HepG2 (cell line): ENCODE data around the gene FIGLA. TPM values are rescaled to one million over a fixed set of nuclear protein-coding genes. Genes with fewer than 3 reads are reported as not detected.

Source experiments
- ATAC-seq: fragments of 200-7000 bp; cut with Tn5 transposase; 3 replicates; pipeline ENCODE4 v1.9.1; 2020; ENCODE audit warnings: mild to moderate bottlenecking, moderate library complexity
- BruUV-seq: library from RNA; stranded (reverse); fragments of 400-500 nt; replicated peaks from 2 replicates; lab custom pipeline; 2021; lab: Mats Ljungman, UMichigan
- CTCF ChIA-PET: fragments of 300-600 bp; formaldehyde crosslinking; extraction: SDS; loops from one replicate; lab custom pipeline; 2021; ENCODE audit warnings: low total read pairs, inconsistent platforms, low intra/inter-chr PET ratio; lab: Yijun Ruan, JAX
- POLR2A ChIA-PET: fragments of 350-600 bp; sonication (Branson Sonifier 250); formaldehyde crosslinking; loops from one replicate; lab custom pipeline; 2020; ENCODE audit warnings: antibody characterized with exemption, inconsistent platforms; lab: Yijun Ruan, JAX
- DNase-seq: peaks from one replicate; pipeline ENCODE4 v3.0.0-alpha.2; 2015; ENCODE audit warnings: low spot score
- FAIRE-seq: peaks from 3 replicates; lab custom pipeline; 2011; peaks lifted over from hg19 to GRCh38; lab: Jason Lieb, UNC
- H2AFZ ChIP-seq: one replicate; pipeline ENCODE4 v1.6.1; 2011; ENCODE audit warnings: low read length, inconsistent platforms
- H3K27ac ChIP-seq: fragments of 300-600 bp; 3 replicates; pipeline ENCODE4 v1.8.0; 2011; ENCODE audit warnings: mixed run types, mild to moderate bottlenecking, mixed read lengths, low read length, inconsistent platforms; ENCODE audit not compliant: insufficient read depth; ENCODE audit errors: extremely low read length
- H3K27me3 ChIP-seq, 2 experiments: fragments of 200-600 bp in 1 of 2; 2 replicates in 1 of 2; 3 replicates in 1 of 2; pipeline versions ENCODE4 v1.6.0 to v1.8.0; 2011; ENCODE audit warnings: low read length in 2 of 2, mild to moderate bottlenecking in 2 of 2, moderate library complexity in 2 of 2, inconsistent platforms in 1 of 2; ENCODE audit not compliant: insufficient read depth in 2 of 2, control insufficient read depth in 1 of 2
- H3K36me3 ChIP-seq, 2 experiments: fragments of 200-600 bp in 1 of 2; replicated peaks in 1 of 2; 2 replicates in 1 of 2; 3 replicates in 1 of 2; pipeline versions ENCODE4 v1.5.1 to v1.8.0; 2011; ENCODE audit warnings: low read length in 2 of 2, inconsistent platforms in 1 of 2; ENCODE audit not compliant: insufficient read depth in 2 of 2, control insufficient read depth in 1 of 2
- H3K4me1 ChIP-seq: 2 replicates; pipeline ENCODE4 v1.5.1; 2012; ENCODE audit warnings: low read length, inconsistent platforms; ENCODE audit not compliant: insufficient read depth
- H3K4me2 ChIP-seq: 2 replicates; pipeline ENCODE4 v1.6.0; 2011; ENCODE audit warnings: low read depth, low read length, inconsistent platforms
- H3K4me3 ChIP-seq, 3 experiments: fragments of 200-600 bp in 1 of 3; sonication (generic), shearing (Covaris generic) in 1 of 3; replicated peaks in 1 of 3; 2 replicates each; pipeline ENCODE4 v1.5.1; 2011 to 2016; ENCODE audit warnings: low read length in 3 of 3, inconsistent platforms in 2 of 3, low read depth in 2 of 3, mild to moderate bottlenecking in 2 of 3, control low read depth in 1 of 3, mixed read lengths in 1 of 3; ENCODE audit not compliant: insufficient read depth in 1 of 3
- H3K79me2 ChIP-seq: one replicate; pipeline ENCODE4 v1.6.1; 2011; ENCODE audit warnings: low read length, inconsistent platforms; ENCODE audit not compliant: insufficient read depth
- H3K9ac ChIP-seq: 2 replicates; pipeline ENCODE4 v1.6.0; 2011; ENCODE audit warnings: mild to moderate bottlenecking, low read depth, low read length, inconsistent platforms; ENCODE audit not compliant: insufficient read depth
- H3K9me3 ChIP-seq: 2 replicates; pipeline ENCODE4 v1.5.1; 2012; ENCODE audit warnings: mild to moderate bottlenecking, low read length
- H4K20me1 ChIP-seq: 2 replicates; pipeline ENCODE4 v1.6.0; 2011; ENCODE audit warnings: inconsistent platforms, mild to moderate bottlenecking, low read length, moderate library complexity; ENCODE audit not compliant: insufficient read depth
- ATF7-NPFF ChIP-seq: sonication (generic); formaldehyde crosslinking; IDR thresholded peaks from 2 replicates; pipeline ENCODE4 v1.8.1; 2023; ENCODE audit warnings: mild to moderate bottlenecking, low read depth, missing genetic modification reagents, moderate library complexity
- BATF2 ChIP-seq: sonication (generic); formaldehyde crosslinking; IDR thresholded peaks from 2 replicates; pipeline ENCODE4 v1.8.0; 2022; ENCODE audit warnings: mild to moderate bottlenecking, missing genetic modification reagents, moderate library complexity
- FOXO1 ChIP-seq: sonication (generic); formaldehyde crosslinking; IDR thresholded peaks from 2 replicates; pipeline ENCODE4 v1.4.0; 2020; ENCODE audit warnings: missing genetic modification reagents
- GLI4 ChIP-seq: sonication (generic); formaldehyde crosslinking; IDR thresholded peaks from 2 replicates; pipeline ENCODE4 v1.5.1; 2020; ENCODE audit warnings: missing genetic modification reagents, mild to moderate bottlenecking, moderate library complexity, borderline replicate concordance
- MYPOP ChIP-seq: sonication (generic); formaldehyde crosslinking; IDR thresholded peaks from 2 replicates; pipeline ENCODE4 v1.8.1; 2023; ENCODE audit warnings: mild to moderate bottlenecking, moderate library complexity, missing genetic modification reagents
- NFATC3 ChIP-seq: sonication (generic); formaldehyde crosslinking; IDR thresholded peaks from 2 replicates; pipeline ENCODE4 v1.5.1; 2020; ENCODE audit warnings: mild to moderate bottlenecking, missing genetic modification reagents
- SRSF4 ChIP-seq: fragments of 200-400 bp; formaldehyde crosslinking; IDR thresholded peaks from one replicate; pipeline ENCODE4 v1.6.1; 2018; ENCODE audit warnings: mild to moderate bottlenecking, low read depth, low read length, moderate library complexity; ENCODE audit not compliant: poor library complexity, severe bottlenecking
- ZBTB7B ChIP-seq: sonication (generic); formaldehyde crosslinking; IDR thresholded peaks from 2 replicates; pipeline ENCODE4 v1.4.0; 2020; ENCODE audit warnings: missing genetic modification reagents
- ZFP90 ChIP-seq: sonication (generic); formaldehyde crosslinking; IDR thresholded peaks from 2 replicates; pipeline ENCODE4 v1.8.0; 2022; ENCODE audit warnings: missing genetic modification reagents, mild to moderate bottlenecking, inconsistent platforms, borderline replicate concordance
- ZFYVE20 ChIP-seq: sonication (generic); formaldehyde crosslinking; IDR thresholded peaks from 2 replicates; pipeline ENCODE4 v1.8.0; 2023; ENCODE audit warnings: low read depth, mild to moderate bottlenecking, moderate library complexity, missing genetic modification reagents, borderline replicate concordance
- ZNF138 ChIP-seq: sonication (generic); formaldehyde crosslinking; IDR thresholded peaks from 2 replicates; pipeline ENCODE4 v1.5.0; 2020; ENCODE audit warnings: mild to moderate bottlenecking, low read depth, missing genetic modification reagents
- ZNF432 ChIP-seq: sonication (generic); formaldehyde crosslinking; IDR thresholded peaks from 2 replicates; pipeline ENCODE4 v1.5.0; 2020; ENCODE audit warnings: missing genetic modification reagents, mild to moderate bottlenecking, borderline replicate concordance
- ZNF652 ChIP-seq: IDR thresholded peaks from 2 replicates; pipeline ENCODE4 v1.6.1; 2016; ENCODE audit warnings: low read depth, borderline replicate concordance
- WGBS: methylation state at CpG from one replicate; pipeline ENCODE4 v1.1.6; 2017; ENCODE audit warnings: low lambda C conversion rate; 5-methylcytosine and 5-hydroxymethylcytosine counted together
- in situ Hi-C: cut with HindIII; loops from 2 replicates; pipeline ENCODE4 v1.10.0; 2017; ENCODE audit warnings: low pct_unique_long_range_greater_than_20kb; ENCODE audit not compliant: extremely low pct_ligation_motif_present
- intact Hi-C: fragments of 100-400 bp; cut with micrococcal nuclease; formaldehyde crosslinking; loops from one replicate; pipeline ENCODE4 v1.10.0; 2022; ENCODE audit not compliant: unreplicated experiment
- polyA plus RNA-seq, 8 experiments: library from polyadenylated mRNA; depleted of rRNA in 3 of 8; stranded (reverse) in 7 of 8; unstranded in 1 of 8; fragments of >200 nt; fragmentation: Illumina TruSeq in 4 of 8; extraction: Trizol in 4 of 8; gene quantifications; 2 replicates each; pipeline versions ENCODE4 v1.2.1 to v1.2.3, GENCODE V29; 2011 to 2016; ENCODE audit warnings: low read depth in 4 of 8, missing spikeins in 1 of 8, mixed read lengths in 1 of 8; ENCODE audit not compliant: insufficient read depth in 1 of 8
- total RNA-seq, 5 experiments: library from RNA; depleted of rRNA; stranded (reverse); fragments of >200 nt; fragmentation: Illumina TruSeq; extraction: Trizol; gene quantifications; 2 replicates each; pipeline ENCODE4 v1.2.3, GENCODE V29; 2016; ENCODE audit warnings: low read depth in 1 of 5

Gene FIGLA
- total and polyA plus RNA-seq, 2 of the 13 experiments (the other 11 are each of a cell fraction or from before 2014, with no cell fraction given) = not detected

GRCh38 chr2:70746094-70746974, 44.1 kb downstream of the FIGLA start:
- TF ChIP-seq ZBTB7B (CRISPR knock-in tag) (no peak), ZNF652 (CRISPR knock-in tag) (peak; percentile 67)
- in situ Hi-C loops (no loop called here), intact Hi-C loops (no loop called here)
- no peaks in the 10 kb centered on the region for H3K79me2 ChIP-seq
- no peaks in the 10 kb centered on the region for H3K36me3 ChIP-seq
- no peak overlapping the region for H3K4me3 ChIP-seq
- FAIRE-seq (no peak), ATAC-seq (no peak), DNase-seq (no peak)
- H3K4me1 ChIP-seq = no peaks in the 10 kb centered on the region
- H3K9ac ChIP-seq = no peak overlapping the region
- peaks cover 0 to 4% of the 10 kb centered on the region in 2 experiments; a peak in 1 of 5 replicates for H3K27me3 ChIP-seq
- no peak overlapping the region for H2AFZ ChIP-seq
- H3K27ac ChIP-seq = no peak overlapping the region
- 14% methylated on average over 5 of the region's 5 CpGs for WGBS
- no TSS peak for BruUV-seq
- no peaks in the 10 kb centered on the region for H3K9me3 ChIP-seq
- no peak overlapping the region for H3K4me2 ChIP-seq
- ChIA-PET CTCF (no interaction called here), POLR2A (interaction anchor here (0.7 kb wide), 1 partner anchor 389 kb away, joined by 4 read pairs; no protein-coding TSS in a partner anchor)
- H4K20me1 ChIP-seq = no peaks in the 10 kb centered on the region

- Histone ChIP-seq H3K4me1 (no peaks in the 10 kb centered on the region), H3K4me2 (no peak overlapping the region), H3K9me3 (no peaks in the 10 kb centered on the region), H3K36me3 (no peaks in the 10 kb centered on the region), H3K27ac (no peak overlapping the region), H3K79me2 (no peaks in the 10 kb centered on the region), H3K4me3 (no peak overlapping the region), H3K9ac (no peak overlapping the region), H3K27me3 (peaks cover 0 to 4% of the 10 kb centered on the region in 2 experiments; a peak in 1 of 5 replicates), H4K20me1 (no peaks in the 10 kb centered on the region), H2AFZ (no peak overlapping the region)
- in situ Hi-C loops = no loop called here
- TF ChIP-seq GLI4 (CRISPR knock-in tag) = no peak
- no peak for TF ChIP-seq FOXO1 (CRISPR knock-in tag)
- no peak for TF ChIP-seq ZFYVE20 (CRISPR knock-in tag)
- no peak for TF ChIP-seq SRSF4
- TF ChIP-seq MYPOP = no peak
- no peak for TF ChIP-seq ZNF138 (CRISPR knock-in tag)
- no peak for TF ChIP-seq NFATC3 (CRISPR knock-in tag)
- TF ChIP-seq BATF2 (CRISPR knock-in tag) = no peak
- no peak for TF ChIP-seq ZFP90 (CRISPR knock-in tag)
- TF ChIP-seq ATF7-NPFF = no peak
- no peak for TF ChIP-seq ZNF432 (CRISPR knock-in tag)
- intact Hi-C loops = no loop called here
- no peak for DNase-seq
- 11% methylated on average over 3 of the region's 3 CpGs for WGBS
- POLR2A ChIA-PET = no interaction called here
- no peak for ATAC-seq
- FAIRE-seq = no peak
- CTCF ChIA-PET = no interaction called here
- no TSS peak for BruUV-seq
Observed at GRCh38 chr2:70745276-70745825, 45.1 kb downstream of the FIGLA start.
